Measurements from ENCODE around the gene PODN. TPM values are rescaled to one million over a fixed set of nuclear protein-coding genes. Genes with fewer than 3 reads are reported as not detected.

Gene PODN
- total RNA-seq, 1 experiment from 2014 or later = 0.23 TPM

DNA sequence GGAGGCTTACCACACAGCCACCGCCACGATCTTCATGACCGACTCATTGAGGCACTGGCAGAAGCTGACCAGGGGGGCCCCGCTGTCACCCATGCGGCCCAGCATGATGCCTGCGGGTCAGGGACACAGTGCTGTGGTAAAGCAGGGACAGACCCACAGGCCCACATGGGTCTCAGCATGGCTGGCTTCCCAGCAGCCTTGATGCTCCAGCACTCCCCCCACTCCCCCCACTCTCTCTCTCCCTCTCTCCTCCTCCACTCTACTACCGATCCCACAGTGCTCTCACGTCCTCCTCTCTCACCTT is 31.4 kb downstream of the PODN start:
- H3K9me3 ChIP-seq (ENCODE audit: control insufficient read depth, insufficient read depth, low read depth, low read length) = no peaks in the 10 kb centered on the region
- BruUV-seq (replicated peaks) = no TSS peak
- no peaks in the 10 kb centered on the region for H3K27me3 ChIP-seq (ENCODE audit: control insufficient read depth, insufficient read depth, low read length)
- intact Hi-C loops (cut with micrococcal nuclease; ENCODE audit: unreplicated experiment) (no loop called here), in situ Hi-C loops (cut with HindIII; ENCODE audit: low pct_unique_long_range_greater_than_20kb, low sequenced_read_pairs) (no loop called here)
- H3K4me1 ChIP-seq (ENCODE audit: control insufficient read depth, insufficient read depth, low read length) = peaks cover 4% of the 10 kb centered on the region; the same call in 1 of the 2 replicates
- H3K4me3 ChIP-seq (ENCODE audit: low read depth in 2 of 2, low read length in 2 of 2) = no peak overlapping the region
- DNase-seq (ENCODE audit: low read depth, low spot score) (no peak), ATAC-seq (no peak)
- POLR2A ChIA-PET = no interaction called here
- no peak for TF ChIP-seq POLR2AphosphoS5 (IDR thresholded peaks at IDR 0.05; ENCODE audit: low read depth, low read length)
- TF ChIP-seq, protein P1, sequence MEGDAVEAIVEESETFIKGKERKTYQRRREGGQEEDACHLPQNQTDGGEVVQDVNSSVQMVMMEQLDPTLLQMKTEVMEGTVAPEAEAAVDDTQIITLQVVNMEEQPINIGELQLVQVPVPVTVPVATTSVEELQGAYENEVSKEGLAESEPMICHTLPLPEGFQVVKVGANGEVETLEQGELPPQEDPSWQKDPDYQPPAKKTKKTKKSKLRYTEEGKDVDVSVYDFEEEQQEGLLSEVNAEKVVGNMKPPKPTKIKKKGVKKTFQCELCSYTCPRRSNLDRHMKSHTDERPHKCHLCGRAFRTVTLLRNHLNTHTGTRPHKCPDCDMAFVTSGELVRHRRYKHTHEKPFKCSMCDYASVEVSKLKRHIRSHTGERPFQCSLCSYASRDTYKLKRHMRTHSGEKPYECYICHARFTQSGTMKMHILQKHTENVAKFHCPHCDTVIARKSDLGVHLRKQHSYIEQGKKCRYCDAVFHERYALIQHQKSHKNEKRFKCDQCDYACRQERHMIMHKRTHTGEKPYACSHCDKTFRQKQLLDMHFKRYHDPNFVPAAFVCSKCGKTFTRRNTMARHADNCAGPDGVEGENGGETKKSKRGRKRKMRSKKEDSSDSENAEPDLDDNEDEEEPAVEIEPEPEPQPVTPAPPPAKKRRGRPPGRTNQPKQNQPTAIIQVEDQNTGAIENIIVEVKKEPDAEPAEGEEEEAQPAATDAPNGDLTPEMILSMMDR (IDR thresholded peaks at IDR 0.05) = no peak
- CTCF ChIA-PET = no interaction called here
- H3K27ac ChIP-seq (ENCODE audit: low read length) = no peak overlapping the region
- no peaks in the 10 kb centered on the region for H3K36me3 ChIP-seq (ENCODE audit: control insufficient read depth, insufficient read depth, low read length)

DNA sequence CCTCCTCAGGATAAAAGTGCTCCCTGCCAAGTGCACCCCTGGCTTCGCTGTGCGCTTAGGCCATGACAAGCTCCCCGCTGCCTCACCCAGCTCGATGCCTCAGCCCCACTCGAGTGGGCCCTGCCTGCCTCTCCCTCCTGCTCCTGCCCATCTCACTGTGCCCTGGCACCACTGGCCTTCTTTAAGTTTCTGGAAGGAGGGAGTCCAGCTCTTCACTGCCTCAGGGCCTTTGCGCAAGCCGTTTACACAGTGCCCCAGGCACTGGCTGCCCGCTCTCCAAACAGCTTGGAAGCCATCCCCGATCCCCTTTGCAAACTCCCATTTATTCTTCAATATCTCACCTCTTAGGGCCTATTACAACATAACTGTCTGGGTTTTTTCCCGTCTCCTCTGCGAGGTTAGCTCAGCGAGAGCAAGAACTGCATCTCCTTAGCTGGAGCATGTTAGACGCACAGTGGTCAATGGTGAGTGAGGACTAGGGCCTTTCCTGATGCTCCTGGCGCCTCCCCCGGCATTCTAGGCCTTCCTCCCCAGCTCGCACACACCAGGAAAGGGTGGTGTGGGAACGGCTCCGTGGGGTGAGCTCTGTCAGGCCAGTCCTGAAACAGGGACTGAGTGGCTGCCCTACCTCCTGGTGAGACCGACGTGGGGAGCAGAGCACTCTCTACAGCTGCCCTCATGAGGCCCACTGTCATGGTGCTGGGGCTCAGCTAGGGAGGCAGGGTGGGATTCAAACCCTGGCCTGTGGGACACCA is 31.9 kb downstream of the PODN start:
- BruUV-seq (replicated peaks) = no TSS peak
- in situ Hi-C loops (cut with HindIII; ENCODE audit: low pct_unique_long_range_greater_than_20kb, low sequenced_read_pairs) = no loop called here
- TF ChIP-seq, protein P1 (IDR thresholded peaks at IDR 0.05) = no peak
- TF ChIP-seq POLR2AphosphoS5 (IDR thresholded peaks at IDR 0.05; ENCODE audit: low read depth, low read length) = no peak
- TF ChIP-seq SIN3A (IDR thresholded peaks at IDR 0.05; ENCODE audit: borderline replicate concordance, insufficient read depth, low read depth, low read length) = no peak
- no peak for TF ChIP-seq TCF7L2 (IDR thresholded peaks at IDR 0.05; ENCODE audit: low read depth, low read length)
- TF ChIP-seq, protein P2, sequence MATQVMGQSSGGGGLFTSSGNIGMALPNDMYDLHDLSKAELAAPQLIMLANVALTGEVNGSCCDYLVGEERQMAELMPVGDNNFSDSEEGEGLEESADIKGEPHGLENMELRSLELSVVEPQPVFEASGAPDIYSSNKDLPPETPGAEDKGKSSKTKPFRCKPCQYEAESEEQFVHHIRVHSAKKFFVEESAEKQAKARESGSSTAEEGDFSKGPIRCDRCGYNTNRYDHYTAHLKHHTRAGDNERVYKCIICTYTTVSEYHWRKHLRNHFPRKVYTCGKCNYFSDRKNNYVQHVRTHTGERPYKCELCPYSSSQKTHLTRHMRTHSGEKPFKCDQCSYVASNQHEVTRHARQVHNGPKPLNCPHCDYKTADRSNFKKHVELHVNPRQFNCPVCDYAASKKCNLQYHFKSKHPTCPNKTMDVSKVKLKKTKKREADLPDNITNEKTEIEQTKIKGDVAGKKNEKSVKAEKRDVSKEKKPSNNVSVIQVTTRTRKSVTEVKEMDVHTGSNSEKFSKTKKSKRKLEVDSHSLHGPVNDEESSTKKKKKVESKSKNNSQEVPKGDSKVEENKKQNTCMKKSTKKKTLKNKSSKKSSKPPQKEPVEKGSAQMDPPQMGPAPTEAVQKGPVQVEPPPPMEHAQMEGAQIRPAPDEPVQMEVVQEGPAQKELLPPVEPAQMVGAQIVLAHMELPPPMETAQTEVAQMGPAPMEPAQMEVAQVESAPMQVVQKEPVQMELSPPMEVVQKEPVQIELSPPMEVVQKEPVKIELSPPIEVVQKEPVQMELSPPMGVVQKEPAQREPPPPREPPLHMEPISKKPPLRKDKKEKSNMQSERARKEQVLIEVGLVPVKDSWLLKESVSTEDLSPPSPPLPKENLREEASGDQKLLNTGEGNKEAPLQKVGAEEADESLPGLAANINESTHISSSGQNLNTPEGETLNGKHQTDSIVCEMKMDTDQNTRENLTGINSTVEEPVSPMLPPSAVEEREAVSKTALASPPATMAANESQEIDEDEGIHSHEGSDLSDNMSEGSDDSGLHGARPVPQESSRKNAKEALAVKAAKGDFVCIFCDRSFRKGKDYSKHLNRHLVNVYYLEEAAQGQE (IDR thresholded peaks at IDR 0.05; ENCODE audit: insufficient read depth in 1 of 2, low read depth in 2 of 2, low read length in 1 of 2) = no peak
- Histone ChIP-seq H3K27me3 (ENCODE audit: control insufficient read depth, insufficient read depth, low read length) (no peaks in the 10 kb centered on the region), H3K4me1 (ENCODE audit: control insufficient read depth, insufficient read depth, low read length) (peaks cover 4% of the 10 kb centered on the region; the same call in 1 of the 2 replicates), H3K36me3 (ENCODE audit: control insufficient read depth, insufficient read depth, low read length) (no peaks in the 10 kb centered on the region), H3K9me3 (ENCODE audit: control insufficient read depth, insufficient read depth, low read depth, low read length) (no peaks in the 10 kb centered on the region), H3K4me3 (ENCODE audit: low read depth in 2 of 2, low read length in 2 of 2) (no peak overlapping the region), H3K27ac (ENCODE audit: low read length) (no peak overlapping the region)
- ATAC-seq (no peak), DNase-seq (ENCODE audit: low read depth, low spot score) (no peak)
- ChIA-PET POLR2A (no interaction called here), CTCF (no interaction called here)
- intact Hi-C loops (cut with micrococcal nuclease; ENCODE audit: unreplicated experiment) = no loop called here

Data from Panc1 (cell line).